GM12892 (cell line): Measurements from ENCODE around the gene LRRN1.

Experiments
- DNase-seq: peaks from one replicate; pipeline ENCODE4 v3.0.0; 2011; ENCODE audit not compliant: insufficient read length
- FAIRE-seq: peaks from 2 replicates; lab custom pipeline; 2011; peaks lifted over from hg19 to GRCh38; lab: Jason Lieb, UNC
- POLR2A ChIP-seq: IDR thresholded peaks from 2 replicates; pipeline ENCODE4 v1.6.1; 2011; ENCODE audit warnings: low read depth, low read length, control low read depth
- POLR2AphosphoS5 ChIP-seq: IDR thresholded peaks from 2 replicates; pipeline ENCODE4 v1.6.1; 2011; ENCODE audit warnings: low read depth, low read length, control low read depth
- TAF1 ChIP-seq: IDR thresholded peaks from 2 replicates; pipeline ENCODE4 v1.6.1; 2011; ENCODE audit warnings: low read depth, mild to moderate bottlenecking, control low read depth, low read length, borderline replicate concordance

The LRRN1 gene

GRCh38 chr3:3783210-3783609 is 16.0 kb upstream of the LRRN1 start:
- FAIRE-seq (no peak), DNase-seq (no peak)
- TF ChIP-seq POLR2AphosphoS5 (no peak), POLR2A (no peak), TAF1 (no peak)

- FAIRE-seq (no peak), DNase-seq (no peak)
Observed at GRCh38 chr3:3783696-3784095, 15.5 kb upstream of the LRRN1 start.

GRCh38 chr3:3792391-3792790 is 6.8 kb upstream of the LRRN1 start:
- TF ChIP-seq POLR2AphosphoS5: no peak
- TF ChIP-seq TAF1: no peak
- TF ChIP-seq POLR2A: no peak
- FAIRE-seq: no peak
- DNase-seq: no peak

More at GRCh38 chr3:3783696-3784095, 15.5 kb upstream of the LRRN1 start:
- no peak for TF ChIP-seq POLR2A
- TF ChIP-seq TAF1: no peak
- no peak for TF ChIP-seq POLR2AphosphoS5

DNA sequence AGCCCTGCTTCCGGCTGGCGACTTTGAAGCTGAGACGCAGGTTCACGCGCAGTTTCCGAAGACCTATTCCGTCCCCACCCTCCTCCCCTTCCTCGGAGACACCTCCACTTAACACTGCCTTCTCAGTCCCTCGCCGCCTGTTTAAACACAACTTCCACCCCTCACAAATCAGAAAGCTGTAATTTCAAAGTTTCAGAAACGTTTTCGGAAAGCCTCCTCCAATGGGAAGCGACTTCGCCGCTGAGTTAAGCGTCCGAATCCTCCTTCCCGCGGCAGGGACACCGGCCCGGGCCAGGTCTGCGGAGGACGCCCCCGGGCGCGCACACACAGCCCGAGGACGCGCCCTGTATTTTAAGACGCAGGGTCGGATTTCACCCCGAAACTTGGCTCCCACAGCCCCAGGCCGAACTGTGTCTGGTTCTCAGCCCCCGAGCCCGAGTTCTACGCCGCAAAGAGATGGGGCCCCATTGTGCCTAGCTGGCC is 559 bp upstream of the LRRN1 start:
- TF ChIP-seq POLR2A: no peak
- no peak for TF ChIP-seq POLR2AphosphoS5
- TF ChIP-seq TAF1: no peak
- FAIRE-seq (no peak), DNase-seq (peak; percentile 7)

DNA sequence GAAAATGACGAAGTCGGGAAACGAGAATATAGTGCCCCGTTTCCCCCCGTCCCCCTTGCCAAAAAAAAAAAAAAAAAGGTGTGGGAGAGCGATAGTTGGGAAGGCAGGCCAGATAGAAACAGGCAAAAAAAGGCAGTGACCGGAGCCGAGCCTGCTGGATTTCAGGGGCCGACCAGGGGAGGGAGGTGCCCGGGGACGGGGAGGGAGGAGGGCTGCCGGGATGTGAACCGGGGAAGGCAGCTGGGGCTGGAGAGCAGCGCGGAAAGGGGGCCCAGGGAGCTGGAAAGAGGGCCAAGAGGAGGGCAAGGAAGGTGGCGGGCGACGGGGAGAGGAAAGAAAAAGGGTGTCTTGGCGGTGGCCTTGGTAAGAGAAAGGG is 837 bp downstream of the LRRN1 start:
- DNase-seq (no peak), FAIRE-seq (no peak)
- TF ChIP-seq POLR2AphosphoS5: no peak
- TF ChIP-seq POLR2A: no peak
- TF ChIP-seq TAF1: no peak

DNA sequence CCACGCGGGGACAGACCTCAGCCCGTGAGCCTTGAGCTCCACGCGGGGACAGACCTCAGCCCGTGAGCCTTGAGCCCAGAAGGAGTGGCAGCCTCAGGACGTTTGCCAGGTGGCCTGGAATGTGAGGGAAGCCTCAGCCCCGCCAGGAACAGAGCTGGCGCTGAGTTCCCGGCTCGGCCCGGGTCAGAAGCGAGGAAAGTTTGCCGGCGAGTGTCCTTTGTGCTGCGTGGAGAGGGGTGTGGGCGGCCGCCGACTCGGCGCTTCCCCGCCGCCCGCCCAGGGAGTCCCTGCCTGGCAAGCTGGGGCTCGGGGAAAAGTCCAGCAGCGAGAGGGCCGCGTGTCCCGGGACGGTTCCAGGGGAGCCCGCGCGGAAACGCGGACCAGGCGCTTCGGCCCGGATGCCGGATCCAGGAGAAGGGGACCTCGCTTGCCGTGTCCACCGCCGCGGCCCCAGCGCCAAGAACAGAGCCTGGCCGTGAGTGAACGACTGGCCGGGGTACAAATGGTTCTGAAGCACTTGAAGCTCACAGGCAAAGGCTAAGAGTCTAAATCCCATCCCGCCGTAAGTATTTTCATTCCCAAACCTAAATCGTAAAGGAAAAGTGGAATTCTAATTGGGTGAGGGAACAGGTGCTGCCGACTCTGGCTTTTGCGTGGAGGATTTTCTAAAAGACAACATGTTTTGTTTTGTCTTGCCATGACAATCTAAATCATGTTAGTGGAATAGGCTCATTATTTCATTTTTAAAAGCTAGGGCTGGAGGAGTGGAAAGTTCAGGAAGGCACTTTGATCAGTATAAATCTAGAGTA is 1.7 kb downstream of the LRRN1 start:
- DNase-seq: peak; percentile 7
- no peak for FAIRE-seq
- TF ChIP-seq POLR2AphosphoS5 (no peak), POLR2A (no peak), TAF1 (no peak)

DNA sequence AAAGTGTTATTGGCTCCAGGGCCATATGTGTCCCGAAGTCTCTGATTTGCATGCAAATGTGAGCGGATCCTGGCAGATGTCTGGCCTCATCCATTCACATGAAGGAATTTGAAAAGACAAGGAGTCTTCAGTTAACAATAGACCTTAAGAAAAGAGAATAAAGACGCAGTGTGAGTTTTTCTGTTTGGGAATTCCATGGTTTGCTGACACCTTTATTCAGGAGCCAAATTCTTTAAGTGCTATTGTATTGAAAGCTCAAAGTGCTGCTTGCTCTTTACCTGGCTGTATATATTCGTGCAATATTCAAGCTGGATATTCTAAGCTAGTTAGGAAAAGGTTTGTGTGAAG is 2.2 kb downstream of the LRRN1 start:
- DNase-seq: no peak
- FAIRE-seq: no peak

GRCh38 chr3:3802046-3802445 is 2.8 kb downstream of the LRRN1 start:
- no peak for TF ChIP-seq POLR2AphosphoS5
- TF ChIP-seq POLR2A: no peak
- no peak for TF ChIP-seq TAF1
- FAIRE-seq (no peak), DNase-seq (no peak)

More for the DNA sequence above, 2.2 kb downstream of the LRRN1 start:
- no peak for TF ChIP-seq POLR2AphosphoS5
- TF ChIP-seq POLR2A: no peak
- no peak for TF ChIP-seq TAF1

- DNase-seq: no peak
- TF ChIP-seq POLR2A (no peak), POLR2AphosphoS5 (no peak), TAF1 (no peak)
- no peak for FAIRE-seq
Observed at GRCh38 chr3:3804560-3804959, 5.3 kb downstream of the LRRN1 start.

DNA sequence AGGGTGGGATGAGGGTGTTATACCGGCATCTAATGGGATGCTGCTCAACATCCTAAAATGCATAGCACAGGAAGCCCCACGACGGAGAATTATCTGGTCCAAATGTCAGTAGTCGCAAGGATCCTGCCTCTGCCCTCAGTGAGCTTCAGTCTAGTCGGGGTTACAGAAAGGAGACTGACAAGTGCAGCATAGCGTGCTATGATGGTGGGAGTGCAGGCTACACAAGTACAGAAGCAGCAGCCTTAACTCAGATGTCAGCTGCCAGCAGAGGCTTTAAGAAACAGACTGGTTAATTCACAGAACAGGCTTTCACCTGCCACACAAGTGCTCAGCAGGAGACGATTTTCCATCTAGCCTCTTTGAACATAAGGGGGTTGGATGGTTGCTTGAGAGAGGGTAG is 6.9 kb downstream of the LRRN1 start:
- TF ChIP-seq TAF1 (no peak), POLR2AphosphoS5 (no peak), POLR2A (no peak)
- FAIRE-seq: no peak
- no peak for DNase-seq

GRCh38 chr3:3806856-3807255 is 7.6 kb downstream of the LRRN1 start:
- FAIRE-seq (no peak), DNase-seq (no peak)
- TF ChIP-seq POLR2A: no peak
- no peak for TF ChIP-seq TAF1
- TF ChIP-seq POLR2AphosphoS5: no peak

DNA sequence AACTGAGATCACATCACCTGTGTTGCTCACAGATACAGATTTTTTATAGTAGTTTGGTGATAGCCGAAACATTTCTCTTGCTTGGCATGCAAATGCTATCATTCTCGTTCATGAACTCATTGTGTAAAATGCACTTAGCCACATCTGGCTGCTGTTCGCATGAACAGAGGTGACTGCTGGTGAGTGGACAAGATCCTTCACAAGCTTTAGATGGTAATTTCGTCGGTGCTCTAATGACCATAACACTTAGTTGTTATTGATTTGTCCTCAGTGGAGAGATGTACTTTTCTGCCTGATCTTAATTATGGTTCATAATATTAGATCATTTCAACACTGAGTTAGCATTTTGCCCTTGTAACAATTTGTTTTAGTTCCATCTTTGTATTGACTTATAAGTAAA is 13.8 kb downstream of the LRRN1 start:
- TF ChIP-seq POLR2AphosphoS5: no peak
- TF ChIP-seq POLR2A: no peak
- TF ChIP-seq TAF1: no peak
- FAIRE-seq (no peak), DNase-seq (no peak)

- TF ChIP-seq POLR2AphosphoS5: no peak
- TF ChIP-seq TAF1: no peak
- no peak for TF ChIP-seq POLR2A
- no peak for FAIRE-seq
- DNase-seq: no peak
Observed at GRCh38 chr3:3815206-3815605, 16.0 kb downstream of the LRRN1 start.
